Lower lobe of right lung (tissue), 2 donors: ENCODE measurements around the gene TMEM178B. TPM values are rescaled to one million over a fixed set of nuclear protein-coding genes. Genes with fewer than 3 reads are reported as not detected.

ENCODE experiments used
- ATAC-seq, 2 donors: fragments of 200-7000 bp; cut with Tn5 transposase; one replicate each; pipeline ENCODE4 v1.9.1; 2020 to 2022; ENCODE audit warnings: mild to moderate bottlenecking in 2 of 2, moderate library complexity in 2 of 2
- DNase-seq: peaks from one replicate; pipeline ENCODE4 v3.0.0-alpha.2; 2020
- H3K27ac ChIP-seq: fragments of 200-600 bp; one replicate; pipeline ENCODE4 v1.8.0; 2022
- H3K27me3 ChIP-seq: fragments of 200-600 bp; one replicate; pipeline ENCODE4 v1.8.0; 2022; ENCODE audit warnings: low read depth
- H3K36me3 ChIP-seq: fragments of 200-600 bp; one replicate; pipeline ENCODE4 v1.8.0; 2022; ENCODE audit warnings: mild to moderate bottlenecking
- H3K4me1 ChIP-seq: fragments of 200-600 bp; one replicate; pipeline ENCODE4 v1.8.0; 2022
- H3K4me3 ChIP-seq: fragments of 200-600 bp; one replicate; pipeline ENCODE4 v1.8.0; 2022; ENCODE audit warnings: mild to moderate bottlenecking
- H3K9me3 ChIP-seq: fragments of 200-600 bp; one replicate; pipeline ENCODE4 v1.8.0; 2022
- intact Hi-C: fragments of 100-400 bp; cut with DNase I; formaldehyde crosslinking; loops from one replicate; pipeline ENCODE4 v1.11.0; 2022
- total RNA-seq: library from RNA; stranded (reverse); fragmentation: NEBNext Ultra II Directional; extraction: Animal tissue kit (Norgen Biotek cat#: 25700); gene quantifications from one replicate; pipeline ENCODE4 v1.2.1, GENCODE V29; 2021
- TF ChIP-seq, protein P1 (sequence below): fragments of 200-600 bp; IDR thresholded peaks from one replicate; pipeline ENCODE4 v1.8.0; 2022; ENCODE audit warnings: antibody characterized with exemption, mild to moderate bottlenecking
- donor health status: DM: no; HTN: yes; CAD: no; lungs with severe emphysema.

TMEM178B gene
- total RNA-seq, 1 donor from 2014 or later, result 0.18 TPM

GRCh38 chr7:141150465-141150864 lies 76.6 kb downstream of the TMEM178B start:
- no peaks in the 10 kb centered on the region for H3K27me3 ChIP-seq
- no peak for ATAC-seq
- no peak overlapping the region for H3K4me3 ChIP-seq
- DNase-seq, result no peak
- no peaks in the 10 kb centered on the region for H3K9me3 ChIP-seq
- no peak overlapping the region for H3K27ac ChIP-seq
- no peaks in the 10 kb centered on the region for H3K4me1 ChIP-seq
- intact Hi-C loops, result no loop called here
- TF ChIP-seq, protein P1, sequence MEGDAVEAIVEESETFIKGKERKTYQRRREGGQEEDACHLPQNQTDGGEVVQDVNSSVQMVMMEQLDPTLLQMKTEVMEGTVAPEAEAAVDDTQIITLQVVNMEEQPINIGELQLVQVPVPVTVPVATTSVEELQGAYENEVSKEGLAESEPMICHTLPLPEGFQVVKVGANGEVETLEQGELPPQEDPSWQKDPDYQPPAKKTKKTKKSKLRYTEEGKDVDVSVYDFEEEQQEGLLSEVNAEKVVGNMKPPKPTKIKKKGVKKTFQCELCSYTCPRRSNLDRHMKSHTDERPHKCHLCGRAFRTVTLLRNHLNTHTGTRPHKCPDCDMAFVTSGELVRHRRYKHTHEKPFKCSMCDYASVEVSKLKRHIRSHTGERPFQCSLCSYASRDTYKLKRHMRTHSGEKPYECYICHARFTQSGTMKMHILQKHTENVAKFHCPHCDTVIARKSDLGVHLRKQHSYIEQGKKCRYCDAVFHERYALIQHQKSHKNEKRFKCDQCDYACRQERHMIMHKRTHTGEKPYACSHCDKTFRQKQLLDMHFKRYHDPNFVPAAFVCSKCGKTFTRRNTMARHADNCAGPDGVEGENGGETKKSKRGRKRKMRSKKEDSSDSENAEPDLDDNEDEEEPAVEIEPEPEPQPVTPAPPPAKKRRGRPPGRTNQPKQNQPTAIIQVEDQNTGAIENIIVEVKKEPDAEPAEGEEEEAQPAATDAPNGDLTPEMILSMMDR, result no peak
- H3K36me3 ChIP-seq, result no peaks in the 10 kb centered on the region

GRCh38 chr7:141151746-141152145 lies 77.9 kb downstream of the TMEM178B start:
- Histone ChIP-seq H3K4me3 (no peak overlapping the region), H3K27ac (no peak overlapping the region), H3K36me3 (no peaks in the 10 kb centered on the region), H3K27me3 (no peaks in the 10 kb centered on the region), H3K4me1 (no peaks in the 10 kb centered on the region), H3K9me3 (no peaks in the 10 kb centered on the region)
- no peak for DNase-seq
- TF ChIP-seq, protein P1, result no peak
- intact Hi-C loops, result no loop called here
- no peak for ATAC-seq

- intact Hi-C loops, result no loop called here
- H3K27me3 ChIP-seq, result no peaks in the 10 kb centered on the region
- TF ChIP-seq, protein P1, result no peak
- no peaks in the 10 kb centered on the region for H3K9me3 ChIP-seq
- no peak for DNase-seq
- no peak overlapping the region for H3K4me3 ChIP-seq
- no peak for ATAC-seq
- H3K36me3 ChIP-seq, result no peaks in the 10 kb centered on the region
- no peak overlapping the region for H3K27ac ChIP-seq
- H3K4me1 ChIP-seq, result no peaks in the 10 kb centered on the region
Observed at GRCh38 chr7:141153231-141153630, 79.4 kb downstream of the TMEM178B start.

DNA sequence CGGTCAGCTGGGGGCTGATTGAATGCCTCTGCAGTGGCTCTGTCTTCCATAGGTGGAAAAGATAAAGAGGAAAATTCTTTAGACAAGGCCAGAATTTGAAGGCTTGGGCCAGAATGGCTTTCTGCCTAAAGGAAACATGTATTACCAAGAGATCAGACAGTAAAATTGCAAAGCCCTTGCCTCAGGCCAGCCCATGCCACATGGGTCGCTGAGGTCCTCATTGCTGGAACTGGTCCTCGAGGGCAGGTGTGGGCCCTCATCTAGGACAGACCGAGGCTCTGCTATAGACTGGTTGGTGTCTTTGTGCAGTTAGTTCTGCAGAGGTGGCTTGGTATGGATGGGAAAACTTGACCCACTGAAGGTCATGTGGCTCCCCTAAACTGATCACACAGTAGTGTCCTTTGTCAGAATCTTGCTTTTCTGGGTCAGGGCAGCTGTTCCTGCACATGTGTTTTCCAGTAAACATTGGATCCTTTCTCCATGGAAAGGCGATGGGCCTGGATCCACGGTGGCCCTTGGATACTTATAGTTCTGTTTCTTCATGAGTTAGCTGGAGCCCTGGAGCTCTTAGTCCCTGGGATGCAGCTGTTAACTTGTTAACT lies 80.4 kb downstream of the TMEM178B start:
- peak in 1 of 2 donors; percentile 14 for ATAC-seq
- no peak overlapping the region for H3K27ac ChIP-seq
- no peaks in the 10 kb centered on the region for H3K36me3 ChIP-seq
- no peaks in the 10 kb centered on the region for H3K9me3 ChIP-seq
- H3K4me3 ChIP-seq, result no peak overlapping the region
- H3K27me3 ChIP-seq, result no peaks in the 10 kb centered on the region
- DNase-seq, result no peak
- TF ChIP-seq, protein P1, result no peak
- no peaks in the 10 kb centered on the region for H3K4me1 ChIP-seq
- intact Hi-C loops, result no loop called here

- no peak overlapping the region for H3K27ac ChIP-seq
- H3K4me1 ChIP-seq, result no peaks in the 10 kb centered on the region
- ATAC-seq (no peak), DNase-seq (no peak)
- H3K36me3 ChIP-seq, result no peaks in the 10 kb centered on the region
- H3K9me3 ChIP-seq, result no peaks in the 10 kb centered on the region
- intact Hi-C loops, result no loop called here
- TF ChIP-seq, protein P1, result no peak
- no peak overlapping the region for H3K4me3 ChIP-seq
- no peaks in the 10 kb centered on the region for H3K27me3 ChIP-seq
Observed at GRCh38 chr7:141156407-141156806, 82.5 kb downstream of the TMEM178B start.
